ENCODE measurements around the gene CLEC12A.

The CLEC12A gene

GRCh38 chr12:10033783-10034545, 62.8 kb downstream of the CLEC12A start:
- no peak for DNase-seq (ENCODE audit: low read depth)

Data from GM04504 (cell line).